Measurements from ENCODE around the gene SOX1. TPM values are rescaled to one million over a fixed set of nuclear protein-coding genes. Genes with fewer than 3 reads are reported as not detected.

Gene SOX1
- total and polyA plus RNA-seq, 10 of the 15 experiments (the other 5 are each of a cell fraction or from before 2014, with no cell fraction given) = not detected

GRCh38 chr13:112113348-112113747 is 46.4 kb downstream of the SOX1 start:
- 22% methylated on average over 7 of the region's 7 CpGs for WGBS (ENCODE audit: insufficient coverage, insufficient replicate concordance, low lambda C conversion rate, missing lambda C conversion rate)
- Histone ChIP-seq H3K4me1 (ENCODE audit: control insufficient read depth, insufficient read depth, low read length) (no peaks in the 10 kb centered on the region), H3K4me3 (no peak overlapping the region), H3K9ac (ENCODE audit: control insufficient read depth, insufficient read depth, low read length) (no peak overlapping the region), H4K20me1 (ENCODE audit: control insufficient read depth, insufficient read depth) (no peaks in the 10 kb centered on the region), H2AFZ (ENCODE audit: control insufficient read depth, low read depth, low read length) (no peak overlapping the region), H3K27ac (ENCODE audit: control insufficient read depth, insufficient read depth) (no peak overlapping the region), H3K27me3 (replicated peaks in 1 of 2; ENCODE audit: control insufficient read depth in 2 of 2, insufficient read depth in 2 of 2, low read length in 1 of 2) (no peaks in the 10 kb centered on the region), H3K9me3 (replicated peaks; ENCODE audit: control insufficient read depth, insufficient read depth, low read length) (no peaks in the 10 kb centered on the region; the same call in 2 of the 3 replicates), H3K36me3 (ENCODE audit: control insufficient read depth in 2 of 2, insufficient read depth in 2 of 2, low read length in 1 of 2) (no peaks in the 10 kb centered on the region), H3K79me2 (ENCODE audit: control insufficient read depth, insufficient read depth, low read length) (no peaks in the 10 kb centered on the region), H3K4me2 (ENCODE audit: control insufficient read depth, insufficient read depth) (no peak overlapping the region)
- DNase-seq (ENCODE audit: low read depth, low spot score) (no peak), FAIRE-seq (no peak), ATAC-seq (no peak)
- intact Hi-C loops (cut with micrococcal nuclease; ENCODE audit: unreplicated experiment) = no loop called here
- ChIA-PET SMC1A (ENCODE audit: uncharacterized antibody, unreplicated experiment) (no interaction called here), RAD21 (ENCODE audit: unreplicated experiment) (no interaction called here), POLR2A (no interaction called here), CTCF (no interaction called here)
- in situ Hi-C loops (cut with MboI) = no loop called here
- TF ChIP-seq TAF1 (IDR thresholded peaks at IDR 0.05; ENCODE audit: borderline replicate concordance, low read depth, low read length) (no peak), E4F1 (IDR thresholded peaks at IDR 0.05; ENCODE audit: borderline replicate concordance, partially characterized antibody) (no peak), NRF1 (conservative IDR thresholded peaks at IDR 0.05; ENCODE audit: low read depth, low read length) (no peak), PAX8 (IDR thresholded peaks at IDR 0.05) (no peak), TCF3 (IDR thresholded peaks at IDR 0.05; ENCODE audit: borderline replicate concordance, insufficient read depth, low read depth, low read length) (no peak), EED (IDR thresholded peaks at IDR 0.05; ENCODE audit: low read depth) (no peak), IRF4 (IDR thresholded peaks at IDR 0.05; ENCODE audit: low read depth, low read length) (no peak), EGR1 (IDR thresholded peaks at IDR 0.05; ENCODE audit: borderline replicate concordance in 1 of 2, low read depth in 2 of 2, low read length in 2 of 2) (no peak), NFXL1 (IDR thresholded peaks at IDR 0.05; ENCODE audit: borderline replicate concordance) (no peak), NFYB (IDR thresholded peaks at IDR 0.05; ENCODE audit: insufficient read depth, low read depth, low read length) (no peak), STAT1 (conservative IDR thresholded peaks at IDR 0.05) (no peak), ZBED1 (IDR thresholded peaks at IDR 0.05; ENCODE audit: borderline replicate concordance) (no peak), NR2C1 (IDR thresholded peaks at IDR 0.05) (no peak), PRDM15 (CRISPR knock-in tag; IDR thresholded peaks at IDR 0.05) (no peak), TBL1XR1 (IDR thresholded peaks at IDR 0.05; ENCODE audit: low read depth, low read length) (no peak), PBX3 (IDR thresholded peaks at IDR 0.05; ENCODE audit: insufficient replicate concordance, low read depth, low read length) (no peak), MLLT1 (IDR thresholded peaks at IDR 0.05) (no peak)
- BruUV-seq (replicated peaks) = no TSS peak
